Measurements from ENCODE around the gene MT1X. TPM values are rescaled to one million over a fixed set of nuclear protein-coding genes. Genes with fewer than 3 reads are reported as not detected.

The MT1X gene
- total and polyA plus RNA-seq, 2 of the 13 experiments (the other 11 are each of a cell fraction or from before 2014, with no cell fraction given) = 19.7 to 288 TPM

DNA sequence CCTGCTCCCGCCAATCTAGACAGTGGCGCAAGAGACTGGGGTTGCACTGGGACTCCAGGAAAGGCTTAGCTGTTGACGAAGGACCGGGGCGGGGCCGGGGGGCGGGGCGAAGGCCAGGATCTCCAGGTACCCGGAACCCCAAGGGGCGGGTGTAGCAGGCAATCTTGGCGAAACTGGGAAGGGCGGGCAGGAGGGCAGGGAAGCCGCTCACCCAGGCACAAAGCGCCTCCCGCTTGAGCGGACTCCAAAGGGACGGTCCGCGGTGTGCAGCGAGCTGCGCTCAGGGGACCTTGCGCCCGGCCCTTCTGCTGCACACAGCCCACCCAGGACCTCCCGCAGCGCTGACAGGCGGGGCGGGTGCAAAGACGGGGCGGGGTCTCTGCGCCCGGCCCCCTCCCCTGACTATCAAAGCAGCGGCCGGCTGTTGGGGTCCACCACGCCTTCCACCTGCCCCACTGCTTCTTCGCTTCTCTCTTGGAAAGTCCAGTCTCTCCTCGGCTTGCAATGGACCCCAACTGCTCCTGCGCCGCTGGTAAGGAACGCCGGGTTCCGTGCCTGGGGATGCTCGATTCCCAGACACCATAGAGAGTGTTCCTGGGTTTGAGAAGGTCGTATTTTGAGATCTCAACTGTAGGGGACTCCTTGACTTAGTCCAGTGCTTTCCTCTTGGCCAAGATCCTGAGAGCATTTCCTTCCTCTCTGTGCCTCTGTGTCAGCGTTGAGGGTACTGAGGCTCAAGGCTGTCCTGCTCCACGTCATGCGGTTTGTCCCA is 24.5 kb upstream of the MT1X start, which contains the start of gene MT1F (continued):
- TF ChIP-seq, protein P1, sequence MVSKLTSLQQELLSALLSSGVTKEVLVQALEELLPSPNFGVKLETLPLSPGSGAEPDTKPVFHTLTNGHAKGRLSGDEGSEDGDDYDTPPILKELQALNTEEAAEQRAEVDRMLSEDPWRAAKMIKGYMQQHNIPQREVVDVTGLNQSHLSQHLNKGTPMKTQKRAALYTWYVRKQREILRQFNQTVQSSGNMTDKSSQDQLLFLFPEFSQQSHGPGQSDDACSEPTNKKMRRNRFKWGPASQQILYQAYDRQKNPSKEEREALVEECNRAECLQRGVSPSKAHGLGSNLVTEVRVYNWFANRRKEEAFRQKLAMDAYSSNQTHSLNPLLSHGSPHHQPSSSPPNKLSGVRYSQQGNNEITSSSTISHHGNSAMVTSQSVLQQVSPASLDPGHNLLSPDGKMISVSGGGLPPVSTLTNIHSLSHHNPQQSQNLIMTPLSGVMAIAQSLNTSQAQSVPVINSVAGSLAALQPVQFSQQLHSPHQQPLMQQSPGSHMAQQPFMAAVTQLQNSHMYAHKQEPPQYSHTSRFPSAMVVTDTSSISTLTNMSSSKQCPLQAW (CRISPR knock-in tag; IDR thresholded peaks at IDR 0.05) = no peak; the same call in 1 of the 2 replicates
- TF ChIP-seq, protein P2, sequence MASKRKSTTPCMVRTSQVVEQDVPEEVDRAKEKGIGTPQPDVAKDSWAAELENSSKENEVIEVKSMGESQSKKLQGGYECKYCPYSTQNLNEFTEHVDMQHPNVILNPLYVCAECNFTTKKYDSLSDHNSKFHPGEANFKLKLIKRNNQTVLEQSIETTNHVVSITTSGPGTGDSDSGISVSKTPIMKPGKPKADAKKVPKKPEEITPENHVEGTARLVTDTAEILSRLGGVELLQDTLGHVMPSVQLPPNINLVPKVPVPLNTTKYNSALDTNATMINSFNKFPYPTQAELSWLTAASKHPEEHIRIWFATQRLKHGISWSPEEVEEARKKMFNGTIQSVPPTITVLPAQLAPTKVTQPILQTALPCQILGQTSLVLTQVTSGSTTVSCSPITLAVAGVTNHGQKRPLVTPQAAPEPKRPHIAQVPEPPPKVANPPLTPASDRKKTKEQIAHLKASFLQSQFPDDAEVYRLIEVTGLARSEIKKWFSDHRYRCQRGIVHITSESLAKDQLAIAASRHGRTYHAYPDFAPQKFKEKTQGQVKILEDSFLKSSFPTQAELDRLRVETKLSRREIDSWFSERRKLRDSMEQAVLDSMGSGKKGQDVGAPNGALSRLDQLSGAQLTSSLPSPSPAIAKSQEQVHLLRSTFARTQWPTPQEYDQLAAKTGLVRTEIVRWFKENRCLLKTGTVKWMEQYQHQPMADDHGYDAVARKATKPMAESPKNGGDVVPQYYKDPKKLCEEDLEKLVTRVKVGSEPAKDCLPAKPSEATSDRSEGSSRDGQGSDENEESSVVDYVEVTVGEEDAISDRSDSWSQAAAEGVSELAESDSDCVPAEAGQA (IDR thresholded peaks at IDR 0.05; ENCODE audit: low read depth) = no peak
- TF ChIP-seq, protein P2 (CRISPR knock-in tag; IDR thresholded peaks at IDR 0.05; ENCODE audit: borderline replicate concordance) = no peak
- TF ChIP-seq NFKB2 (CRISPR knock-in tag; IDR thresholded peaks at IDR 0.05; ENCODE audit: borderline replicate concordance) (peak; percentile 37; the same call in 1 of the 2 replicates), ZNF234 (CRISPR knock-in tag; conservative IDR thresholded peaks at IDR 0.05) (no peak), ZMAT3 (CRISPR knock-in tag; conservative IDR thresholded peaks at IDR 0.05) (peak; percentile 70; the same call in 1 of the 2 replicates), ATM (IDR thresholded peaks at IDR 0.05; ENCODE audit: borderline replicate concordance) (no peak), RAD51 (IDR thresholded peaks at IDR 0.05; ENCODE audit: borderline replicate concordance) (no peak), RFX3 (CRISPR knock-in tag; IDR thresholded peaks at IDR 0.05) (no peak), ZNF530 (CRISPR knock-in tag; IDR thresholded peaks at IDR 0.05; ENCODE audit: low read depth) (no peak), ZNF30 (CRISPR knock-in tag; IDR thresholded peaks at IDR 0.05) (no peak), HES4 (CRISPR knock-in tag; IDR thresholded peaks at IDR 0.05; ENCODE audit: borderline replicate concordance) (no peak), ZNF780A (CRISPR knock-in tag; IDR thresholded peaks at IDR 0.05) (no peak), ZNF430 (CRISPR knock-in tag; IDR thresholded peaks at IDR 0.05) (peak; percentile 68; the same call in 1 of the 2 replicates), SMAD3 (CRISPR knock-in tag; IDR thresholded peaks at IDR 0.05) (no peak), HDAC6 (IDR thresholded peaks at IDR 0.05; ENCODE audit: low read depth, low read length) (no peak)
- TF ChIP-seq, protein P3, sequence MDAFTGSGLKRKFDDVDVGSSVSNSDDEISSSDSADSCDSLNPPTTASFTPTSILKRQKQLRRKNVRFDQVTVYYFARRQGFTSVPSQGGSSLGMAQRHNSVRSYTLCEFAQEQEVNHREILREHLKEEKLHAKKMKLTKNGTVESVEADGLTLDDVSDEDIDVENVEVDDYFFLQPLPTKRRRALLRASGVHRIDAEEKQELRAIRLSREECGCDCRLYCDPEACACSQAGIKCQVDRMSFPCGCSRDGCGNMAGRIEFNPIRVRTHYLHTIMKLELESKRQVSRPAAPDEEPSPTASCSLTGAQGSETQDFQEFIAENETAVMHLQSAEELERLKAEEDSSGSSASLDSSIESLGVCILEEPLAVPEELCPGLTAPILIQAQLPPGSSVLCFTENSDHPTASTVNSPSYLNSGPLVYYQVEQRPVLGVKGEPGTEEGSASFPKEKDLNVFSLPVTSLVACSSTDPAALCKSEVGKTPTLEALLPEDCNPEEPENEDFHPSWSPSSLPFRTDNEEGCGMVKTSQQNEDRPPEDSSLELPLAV (CRISPR knock-in tag; conservative IDR thresholded peaks at IDR 0.05; ENCODE audit: low read depth) = no peak
- TF ChIP-seq, protein P4, sequence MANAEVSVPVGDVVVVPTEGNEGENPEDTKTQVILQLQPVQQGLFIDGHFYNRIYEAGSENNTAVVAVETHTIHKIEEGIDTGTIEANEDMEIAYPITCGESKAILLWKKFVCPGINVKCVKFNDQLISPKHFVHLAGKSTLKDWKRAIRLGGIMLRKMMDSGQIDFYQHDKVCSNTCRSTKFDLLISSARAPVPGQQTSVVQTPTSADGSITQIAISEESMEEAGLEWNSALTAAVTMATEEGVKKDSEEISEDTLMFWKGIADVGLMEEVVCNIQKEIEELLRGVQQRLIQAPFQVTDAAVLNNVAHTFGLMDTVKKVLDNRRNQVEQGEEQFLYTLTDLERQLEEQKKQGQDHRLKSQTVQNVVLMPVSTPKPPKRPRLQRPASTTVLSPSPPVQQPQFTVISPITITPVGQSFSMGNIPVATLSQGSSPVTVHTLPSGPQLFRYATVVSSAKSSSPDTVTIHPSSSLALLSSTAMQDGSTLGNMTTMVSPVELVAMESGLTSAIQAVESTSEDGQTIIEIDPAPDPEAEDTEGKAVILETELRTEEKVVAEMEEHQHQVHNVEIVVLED (CRISPR knock-in tag; IDR thresholded peaks at IDR 0.05; ENCODE audit: borderline replicate concordance) = no peak

All from HepG2 (cell line).